Vein endothelial cell (primary cell): Measurements from ENCODE around the gene U2AF2. TPM values are rescaled to one million over a fixed set of nuclear protein-coding genes. Genes with fewer than 3 reads are reported as not detected.

Source experiments
- small RNA-seq: library from RNA; depleted of rRNA; stranded (forward); fragments of <200 nt; gene quantifications from one replicate; pipeline ENCODE3, GENCODE V24; 2012
- total RNA-seq: library from RNA; depleted of rRNA; stranded (reverse); fragments of >200 nt; gene quantifications from 2 replicates; pipeline ENCODE4 v1.2.3, GENCODE V29; 2012

U2AF2 gene
- total RNA-seq, result 109 and 121 TPM in 2 replicates

GRCh38 chr19:55654868-55655647 is at the start of gene U2AF2:
TSS of gene U2AF2 (plus strand) at chr19:55655035. CDS start at chr19:55655105, 70 bp downstream.

GRCh38 chr19:55605637-55606470 is 49.0 kb upstream of the U2AF2 start, which contains the start of gene ZNF865:
TSS of gene ZNF865 (plus strand) at chr19:55605647. CDS start at chr19:55613619, 7,972 bp downstream.

GRCh38 chr19:55624109-55625003 is 30.5 kb upstream of the U2AF2 start, which contains the start of gene ZNF784:
TSS of gene ZNF784 (minus strand) at chr19:55624566. CDS start at chr19:55624561, 5 bp downstream.

GRCh38 chr19:55640577-55641425 is 14.0 kb upstream of the U2AF2 start, which contains the start of gene ZNF580:
TSS of gene ZNF580 (plus strand) at chr19:55641002. CDS start at chr19:55642509, 1,507 bp downstream.

GRCh38 chr19:55643003-55643886 is 11.6 kb upstream of the U2AF2 start, which contains the start of gene ZNF581:
TSS of gene ZNF581 (plus strand) at chr19:55643649. CDS start at chr19:55644572, 923 bp downstream.

GRCh38 chr19:55647732-55648584 is 6.9 kb upstream of the U2AF2 start, which contains the start of gene CCDC106:
TSS of gene CCDC106 (plus strand) at chr19:55648212. CDS start at chr19:55649047, 835 bp downstream.

GRCh38 chr19:55674841-55675660 is 20.2 kb downstream of the U2AF2 start, which contains the start of gene EPN1:
TSS of gene EPN1 (plus strand) at chr19:55675226. CDS start at chr19:55678628, 3,402 bp downstream.

Small RNA genes lying within 50 kb of the gene (small RNA-seq; reads per million reads assigned to genes)
- gene AC010525.2, result not detected

Other genes starting within 250 kb of the U2AF2 start
- 106 and 121 TPM in 2 replicates for gene UBE2S, start 247.2 kb upstream of the U2AF2 start, total RNA-seq
- gene SHISA7, start 211.7 kb upstream of the U2AF2 start, total RNA-seq, result not detected in 2 replicates
- 60.9 and 67.6 TPM in 2 replicates for gene ISOC2, start 193.4 kb upstream of the U2AF2 start, total RNA-seq
- gene C19orf85, start 190.3 kb upstream of the U2AF2 start, total RNA-seq, result not detected in 2 replicates
- gene ZNF628, start 178.4 kb upstream of the U2AF2 start, total RNA-seq, result 2.5 and 9.8 TPM in 2 replicates
- gene NAT14, start 169.8 kb upstream of the U2AF2 start, total RNA-seq, result 10.7 and 15.7 TPM in 2 replicates
- gene SSC5D, start 166.6 kb upstream of the U2AF2 start, total RNA-seq, result 0.33 and 0.57 TPM in 2 replicates
- gene SBK2, start 117.9 kb upstream of the U2AF2 start, total RNA-seq, result not detected in 2 replicates
- under 0.01 and 0.10 TPM in 2 replicates for gene SBK3, start 109.5 kb upstream of the U2AF2 start, total RNA-seq
- gene ZNF579, start 74.2 kb upstream of the U2AF2 start, total RNA-seq, result 5.1 and 11.8 TPM in 2 replicates
- gene FIZ1, start 55.5 kb upstream of the U2AF2 start, total RNA-seq, result 3.9 and 4.9 TPM in 2 replicates
- gene ZNF524, start 54.7 kb upstream of the U2AF2 start, total RNA-seq, result 11.9 and 13.7 TPM in 2 replicates
- gene ZNF865, start 49.4 kb upstream of the U2AF2 start, total RNA-seq, result 1.2 and 2.0 TPM in 2 replicates
- 4.5 and 6.5 TPM in 2 replicates for gene ZNF784, start 30.5 kb upstream of the U2AF2 start, total RNA-seq
- 6.9 and 7.4 TPM in 2 replicates for gene ZNF580, start 14.0 kb upstream of the U2AF2 start, total RNA-seq
- 20.1 and 34.9 TPM in 2 replicates for gene ZNF581, start 11.4 kb upstream of the U2AF2 start, total RNA-seq
- gene CCDC106, start 6.8 kb upstream of the U2AF2 start, total RNA-seq, result 9.4 and 14.0 TPM in 2 replicates
- 59.1 and 74.6 TPM in 2 replicates for gene EPN1, start 20.2 kb downstream of the U2AF2 start, total RNA-seq
- gene NLRP9, start 83.4 kb downstream of the U2AF2 start, total RNA-seq, result not detected in 2 replicates
- 2.3 TPM in 1 of 2 replicates, not detected in the other for gene RFPL4A, start 104.1 kb downstream of the U2AF2 start, total RNA-seq
- gene RFPL4AL1, start 114.1 kb downstream of the U2AF2 start, total RNA-seq, result 0.33 TPM in 1 of 2 replicates, not detected in the other
- gene NLRP11, start 177.0 kb downstream of the U2AF2 start, total RNA-seq, result under 0.01 TPM in 1 of 2 replicates, not detected in the other
- gene NLRP4, start 181.5 kb downstream of the U2AF2 start, total RNA-seq, result not detected in 2 replicates